Liver (tissue), 9 donors: ENCODE measurements around the gene UBE2D2. TPM values are rescaled to one million over a fixed set of nuclear protein-coding genes. Genes with fewer than 3 reads are reported as not detected.
"Not testable (repeated sequence)": the region's sequence is repeated elsewhere in the genome, so short reads cannot be mapped to it uniquely, and the experiment has no call there.

ENCODE experiments used
- DNase-seq: peaks from one replicate; pipeline ENCODE4 v3.0.0-alpha.2; 2017; ENCODE audit warnings: low spot score
- H3K27ac ChIP-seq, 2 donors: one replicate each; pipeline ENCODE4 v1.7.0; 2013; ENCODE audit warnings: inconsistent platforms in 2 of 2, low read length in 2 of 2, control low read depth in 1 of 2, low read depth in 1 of 2, mild to moderate bottlenecking in 1 of 2
- H3K27me3 ChIP-seq, 4 donors: one replicate each; pipeline versions ENCODE4 v1.6.1 to v1.7.0; 2013; ENCODE audit warnings: low read length in 3 of 4, inconsistent platforms in 1 of 4, mild to moderate bottlenecking in 1 of 4, moderate library complexity in 1 of 4; ENCODE audit not compliant: control insufficient read depth in 4 of 4, insufficient read depth in 4 of 4
- H3K36me3 ChIP-seq, 4 donors: one replicate each; pipeline versions ENCODE4 v1.6.1 to v1.7.0; 2013; ENCODE audit warnings: low read length in 3 of 4, mild to moderate bottlenecking in 3 of 4, low read depth in 1 of 4, moderate library complexity in 1 of 4; ENCODE audit not compliant: control insufficient read depth in 4 of 4, insufficient read depth in 3 of 4
- H3K4me1 ChIP-seq, 4 donors: one replicate each; pipeline versions ENCODE4 v1.6.1 to v1.7.0; 2013; ENCODE audit warnings: low read length in 3 of 4, mild to moderate bottlenecking in 3 of 4, moderate library complexity in 1 of 4; ENCODE audit not compliant: control insufficient read depth in 4 of 4, insufficient read depth in 4 of 4
- H3K4me3 ChIP-seq, 3 donors: one replicate each; pipeline versions ENCODE4 v1.6.1 to v1.7.0; 2013; ENCODE audit warnings: low read length in 3 of 3, control low read depth in 1 of 3, low read depth in 1 of 3, mild to moderate bottlenecking in 1 of 3
- H3K9ac ChIP-seq, 2 donors: one replicate each; pipeline ENCODE4 v1.7.0; 2013; ENCODE audit warnings: low read length in 2 of 2, mild to moderate bottlenecking in 2 of 2, moderate library complexity in 2 of 2, control low read depth in 1 of 2, low read depth in 1 of 2
- H3K9me3 ChIP-seq, 4 donors: one replicate each; pipeline versions ENCODE4 v1.6.1 to v1.7.0; 2013; ENCODE audit warnings: low read length in 3 of 4; ENCODE audit not compliant: control insufficient read depth in 4 of 4
- EGR1 ChIP-seq, 2 donors: IDR thresholded peaks; 2 replicates each; pipeline ENCODE4 v1.6.1; 2016 to 2018; ENCODE audit warnings: antibody characterized with exemption in 2 of 2, low read depth in 2 of 2
- FOXA1 ChIP-seq: IDR thresholded peaks from 2 replicates; pipeline ENCODE4 v1.6.1; 2016; ENCODE audit warnings: antibody characterized with exemption
- FOXA2 ChIP-seq: IDR thresholded peaks from 2 replicates; pipeline ENCODE4 v1.6.1; 2016; ENCODE audit warnings: antibody characterized with exemption
- HNF4A ChIP-seq, 2 donors: conservative IDR thresholded peaks; 2 replicates each; pipeline ENCODE4 v1.6.1; 2016; ENCODE audit warnings: antibody characterized with exemption in 2 of 2, mild to moderate bottlenecking in 2 of 2
- HNF4G ChIP-seq: IDR thresholded peaks from 2 replicates; pipeline ENCODE4 v1.6.1; 2016; ENCODE audit warnings: antibody characterized with exemption
- JUND ChIP-seq, 2 donors: IDR thresholded peaks; 2 replicates each; pipeline ENCODE4 v1.6.1; 2016; ENCODE audit warnings: antibody characterized with exemption in 2 of 2
- NR2F2 ChIP-seq: IDR thresholded peaks from 2 replicates; pipeline ENCODE4 v1.6.1; 2016; ENCODE audit warnings: antibody characterized with exemption
- RAD21 ChIP-seq, 2 donors: IDR thresholded peaks; 2 replicates each; pipeline ENCODE4 v1.6.1; 2016; ENCODE audit warnings: antibody characterized with exemption in 2 of 2, mild to moderate bottlenecking in 2 of 2
- SP1 ChIP-seq: IDR thresholded peaks from 2 replicates; pipeline ENCODE4 v1.6.1; 2018; ENCODE audit warnings: antibody characterized with exemption, mild to moderate bottlenecking
- TAF1 ChIP-seq: conservative IDR thresholded peaks from 2 replicates; pipeline ENCODE4 v1.6.1; 2016; ENCODE audit warnings: antibody characterized with exemption, mild to moderate bottlenecking
- YY1 ChIP-seq: IDR thresholded peaks from 2 replicates; pipeline ENCODE4 v1.6.1; 2016; ENCODE audit warnings: antibody characterized with exemption, mild to moderate bottlenecking
- WGBS: extraction: QIAGEN DNeasy Blood & Tissue Kit; methylation state at CpG from one replicate; pipeline ENCODE4 v1.1.7; 2013; 5-methylcytosine and 5-hydroxymethylcytosine counted together
- polyA plus RNA-seq, 2 donors: library from polyadenylated mRNA; stranded (reverse) in 1 of 2; unstranded in 1 of 2; fragments of 200-250 nt in 1 of 2; fragments of >200 nt in 1 of 2; fragmentation: Nextera tagmentation in 1 of 2; extraction: Ambion mirVana in 1 of 2; gene quantifications; one replicate each; pipeline versions ENCODE4 v1.2.1 to v1.2.3, GENCODE V29; 2013 to 2015
- total RNA-seq, 2 donors: library from RNA; depleted of rRNA; stranded (reverse); fragments of >200 nt; gene quantifications; one replicate each; pipeline ENCODE4 v1.2.3, GENCODE V29; 2014
- TF ChIP-seq, protein P1 (sequence below): IDR thresholded peaks from 2 replicates; pipeline ENCODE4 v1.6.1; 2016; ENCODE audit warnings: antibody characterized with exemption
- TF ChIP-seq, protein P2 (sequence below): fragments of 150-350 bp; IDR thresholded peaks from 2 replicates; pipeline ENCODE4 v1.5.1; 2017; ENCODE audit warnings: improper control_type of control experiment, low read depth, low read length; ENCODE audit not compliant: missing input control
- TF ChIP-seq, protein P3 (sequence below): IDR thresholded peaks from 2 replicates; pipeline ENCODE4 v1.6.1; 2016; ENCODE audit warnings: antibody characterized with exemption
- donor health status: healthy.
- donor health status: healthy.
- donor health status: healthy.
- donor health status: healthy.
- donor health status: healthy.

The UBE2D2 gene
- total and polyA plus RNA-seq, 4 donors, result 17.0 to 53.6 (median 41.4) TPM

DNA sequence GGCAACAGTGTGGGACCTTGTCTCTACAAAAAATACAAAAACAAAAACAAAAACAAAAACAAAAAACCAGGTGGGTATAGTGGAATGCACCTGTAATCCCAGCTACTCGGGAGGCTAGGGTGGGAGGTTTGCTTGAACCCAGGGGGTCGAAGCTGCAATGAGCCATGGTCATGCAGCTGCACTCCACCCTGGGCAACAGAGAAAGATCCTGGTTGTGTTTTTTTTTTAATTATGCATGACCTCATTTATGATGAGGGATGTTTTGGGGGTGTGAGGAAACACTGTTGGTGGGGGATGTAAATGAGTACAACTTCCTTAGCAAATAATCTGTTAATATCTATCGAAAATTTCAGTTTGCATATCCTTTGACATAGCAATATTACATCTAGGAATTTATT is 29.4 kb upstream of the UBE2D2 start:
- whole genome bisulfite sequencing, result 92% methylated on average over 3 of the region's 3 CpGs
- DNase-seq, result no peak
- H3K27me3 ChIP-seq, result no peaks in the 10 kb centered on the region
- H3K4me3 ChIP-seq, result no peak overlapping the region
- no peak overlapping the region for H3K27ac ChIP-seq
- H3K36me3 ChIP-seq, result no peaks in the 10 kb centered on the region
- no peaks in the 10 kb centered on the region for H3K4me1 ChIP-seq
- no peak for TF ChIP-seq EGR1 (IDR thresholded peaks at IDR 0.05; ENCODE audit: low read depth in 2 of 2)
- no peaks in the 10 kb centered on the region for H3K9me3 ChIP-seq
- no peak overlapping the region for H3K9ac ChIP-seq

DNA sequence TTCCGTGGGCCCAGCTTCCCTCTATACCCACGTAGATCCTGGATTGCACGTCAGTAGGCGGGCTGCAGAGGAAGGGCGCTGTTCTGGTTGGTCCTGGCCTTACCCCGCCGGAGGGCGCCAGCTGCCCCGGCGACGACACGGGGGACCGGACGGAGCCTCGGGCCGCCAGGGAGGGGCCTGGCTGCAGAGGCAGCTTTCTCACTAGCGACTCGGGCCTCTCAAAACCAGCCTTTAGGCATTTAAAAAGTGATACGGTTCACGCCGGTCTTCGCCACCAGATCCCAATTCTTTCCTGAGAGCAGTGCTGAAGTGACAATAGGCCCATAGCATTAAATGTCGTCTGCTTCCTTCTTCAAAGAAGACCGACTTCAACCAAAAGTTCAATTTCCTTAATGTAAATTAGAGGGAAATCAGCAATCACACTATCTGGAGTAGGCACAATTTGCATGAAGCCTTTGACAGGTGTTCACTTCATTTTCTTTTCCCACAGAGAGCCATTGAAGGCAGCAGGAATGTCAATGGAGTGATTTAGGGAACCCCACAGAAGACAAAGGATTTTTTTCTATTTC is 17.6 kb upstream of the UBE2D2 start:
- TF ChIP-seq HNF4G, result no peak
- TF ChIP-seq, protein P1, sequence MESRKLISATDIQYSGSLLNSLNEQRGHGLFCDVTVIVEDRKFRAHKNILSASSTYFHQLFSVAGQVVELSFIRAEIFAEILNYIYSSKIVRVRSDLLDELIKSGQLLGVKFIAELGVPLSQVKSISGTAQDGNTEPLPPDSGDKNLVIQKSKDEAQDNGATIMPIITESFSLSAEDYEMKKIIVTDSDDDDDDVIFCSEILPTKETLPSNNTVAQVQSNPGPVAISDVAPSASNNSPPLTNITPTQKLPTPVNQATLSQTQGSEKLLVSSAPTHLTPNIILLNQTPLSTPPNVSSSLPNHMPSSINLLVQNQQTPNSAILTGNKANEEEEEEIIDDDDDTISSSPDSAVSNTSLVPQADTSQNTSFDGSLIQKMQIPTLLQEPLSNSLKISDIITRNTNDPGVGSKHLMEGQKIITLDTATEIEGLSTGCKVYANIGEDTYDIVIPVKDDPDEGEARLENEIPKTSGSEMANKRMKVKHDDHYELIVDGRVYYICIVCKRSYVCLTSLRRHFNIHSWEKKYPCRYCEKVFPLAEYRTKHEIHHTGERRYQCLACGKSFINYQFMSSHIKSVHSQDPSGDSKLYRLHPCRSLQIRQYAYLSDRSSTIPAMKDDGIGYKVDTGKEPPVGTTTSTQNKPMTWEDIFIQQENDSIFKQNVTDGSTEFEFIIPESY, result no peak
- TF ChIP-seq HNF4A (conservative IDR thresholded peaks at IDR 0.05), result no peak
- TF ChIP-seq JUND (IDR thresholded peaks at IDR 0.05), result no peak
- TF ChIP-seq NR2F2, result no peak
- peak in 1 of 2 donors; percentile 21 for TF ChIP-seq RAD21 (IDR thresholded peaks at IDR 0.05)
- TF ChIP-seq EGR1 (IDR thresholded peaks at IDR 0.05; ENCODE audit: low read depth in 2 of 2), result no peak
- no peak for TF ChIP-seq TAF1
- TF ChIP-seq YY1, result no peak
- no peak overlapping the region for H3K27ac ChIP-seq
- no peaks in the 10 kb centered on the region for H3K27me3 ChIP-seq
- no peaks in the 10 kb centered on the region for H3K4me1 ChIP-seq
- H3K36me3 ChIP-seq, result no peaks in the 10 kb centered on the region
- 28% methylated on average over 24 of the region's 24 CpGs for WGBS
- H3K4me3 ChIP-seq, result peak overlapping the region in 1 of 3 donors; percentile 2
- DNase-seq, result peak; percentile 50
- no peak overlapping the region for H3K9ac ChIP-seq
- no peaks in the 10 kb centered on the region for H3K9me3 ChIP-seq

DNA sequence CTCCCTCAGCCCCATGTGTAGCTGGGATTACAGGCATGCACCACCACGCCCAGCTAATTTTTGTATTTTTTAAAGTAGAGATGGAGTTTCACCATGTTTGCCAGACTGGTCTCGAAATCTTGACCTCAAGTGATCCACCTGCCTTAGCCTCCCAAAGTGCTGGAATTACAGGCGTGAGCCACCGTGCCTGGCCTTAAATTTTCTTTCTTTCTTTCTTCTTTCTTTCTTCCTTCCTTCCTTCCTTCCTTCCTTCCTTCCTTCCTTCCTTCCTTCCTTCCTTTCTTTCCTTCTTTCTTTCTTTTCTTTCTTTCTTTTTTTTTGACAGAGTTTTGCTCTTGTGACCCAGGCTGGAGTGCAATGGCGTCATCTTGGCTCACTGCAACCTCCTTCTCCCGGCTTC is 14.5 kb upstream of the UBE2D2 start:
- H3K9me3 ChIP-seq, H3K4me3 ChIP-seq, H3K36me3 ChIP-seq, H3K27me3 ChIP-seq, DNase-seq, H3K9ac ChIP-seq, H3K27ac ChIP-seq, H3K4me1 ChIP-seq: not testable (repeated sequence)
- 88% methylated on average over 6 of the region's 6 CpGs for WGBS

DNA sequence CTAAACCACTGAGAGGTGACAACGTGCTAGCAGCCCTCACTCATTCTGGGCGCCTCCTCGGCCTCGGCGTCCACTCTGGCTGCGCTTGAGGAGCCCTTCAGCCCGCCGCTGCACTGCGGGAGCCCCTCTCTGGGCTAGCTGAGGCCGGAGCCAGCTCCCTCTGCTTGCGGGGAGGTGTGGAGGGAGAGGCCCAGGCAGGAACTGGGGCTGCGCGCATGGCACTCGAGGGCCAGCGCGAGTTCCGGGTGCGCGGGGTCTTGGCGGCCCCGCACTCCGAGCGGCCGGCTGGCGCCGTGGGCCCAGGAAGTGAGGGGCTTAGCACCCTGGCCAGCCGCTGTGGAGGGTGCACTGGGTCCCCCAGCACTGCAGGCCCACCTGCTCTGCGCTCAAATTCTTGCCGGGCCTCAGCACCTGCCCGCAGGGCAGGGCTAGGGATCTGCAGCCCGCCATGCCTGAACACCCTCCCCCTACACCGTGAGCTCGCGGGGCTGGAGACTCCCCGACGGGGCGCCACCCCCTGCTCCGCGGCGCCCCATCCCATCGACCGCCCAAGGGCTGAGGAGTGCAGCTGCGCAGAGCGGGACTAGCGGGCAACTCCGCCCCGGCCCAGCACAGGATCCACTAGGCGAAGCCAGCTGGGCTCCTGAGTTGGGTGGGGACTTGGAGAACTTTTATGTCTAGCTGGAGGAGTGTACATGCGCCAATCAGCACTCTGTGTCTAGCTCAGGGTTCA is 11.8 kb upstream of the UBE2D2 start:
- no peaks in the 10 kb centered on the region for H3K9me3 ChIP-seq
- no peak for TF ChIP-seq NR2F2
- no peak for TF ChIP-seq SP1
- TF ChIP-seq, protein P2, sequence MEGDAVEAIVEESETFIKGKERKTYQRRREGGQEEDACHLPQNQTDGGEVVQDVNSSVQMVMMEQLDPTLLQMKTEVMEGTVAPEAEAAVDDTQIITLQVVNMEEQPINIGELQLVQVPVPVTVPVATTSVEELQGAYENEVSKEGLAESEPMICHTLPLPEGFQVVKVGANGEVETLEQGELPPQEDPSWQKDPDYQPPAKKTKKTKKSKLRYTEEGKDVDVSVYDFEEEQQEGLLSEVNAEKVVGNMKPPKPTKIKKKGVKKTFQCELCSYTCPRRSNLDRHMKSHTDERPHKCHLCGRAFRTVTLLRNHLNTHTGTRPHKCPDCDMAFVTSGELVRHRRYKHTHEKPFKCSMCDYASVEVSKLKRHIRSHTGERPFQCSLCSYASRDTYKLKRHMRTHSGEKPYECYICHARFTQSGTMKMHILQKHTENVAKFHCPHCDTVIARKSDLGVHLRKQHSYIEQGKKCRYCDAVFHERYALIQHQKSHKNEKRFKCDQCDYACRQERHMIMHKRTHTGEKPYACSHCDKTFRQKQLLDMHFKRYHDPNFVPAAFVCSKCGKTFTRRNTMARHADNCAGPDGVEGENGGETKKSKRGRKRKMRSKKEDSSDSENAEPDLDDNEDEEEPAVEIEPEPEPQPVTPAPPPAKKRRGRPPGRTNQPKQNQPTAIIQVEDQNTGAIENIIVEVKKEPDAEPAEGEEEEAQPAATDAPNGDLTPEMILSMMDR, result no peak
- no peak for TF ChIP-seq RAD21 (IDR thresholded peaks at IDR 0.05)
- no peak for TF ChIP-seq YY1
- TF ChIP-seq, protein P1, result no peak
- TF ChIP-seq, protein P3, sequence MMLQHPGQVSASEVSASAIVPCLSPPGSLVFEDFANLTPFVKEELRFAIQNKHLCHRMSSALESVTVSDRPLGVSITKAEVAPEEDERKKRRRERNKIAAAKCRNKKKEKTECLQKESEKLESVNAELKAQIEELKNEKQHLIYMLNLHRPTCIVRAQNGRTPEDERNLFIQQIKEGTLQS, result no peak
- no peak for TF ChIP-seq FOXA1
- no peak for TF ChIP-seq FOXA2
- no peak for TF ChIP-seq HNF4G
- no peak for TF ChIP-seq TAF1
- TF ChIP-seq EGR1 (IDR thresholded peaks at IDR 0.05; ENCODE audit: low read depth in 2 of 2), result no peak
- no peak overlapping the region for H3K27ac ChIP-seq
- H3K27me3 ChIP-seq, result no peaks in the 10 kb centered on the region
- no peak overlapping the region for H3K4me3 ChIP-seq
- H3K36me3 ChIP-seq, result no peaks in the 10 kb centered on the region
- 97% methylated on average over 49 of the region's 49 CpGs for WGBS
- H3K4me1 ChIP-seq, result no peaks in the 10 kb centered on the region
- H3K9ac ChIP-seq, result no peak overlapping the region
- no peak for DNase-seq
